Activated T-cell treated with anti-CD3 and anti-CD28 coated beads, Interleukin-2, amount 50 U/mL, for 1 hour (primary cell): ENCODE data around the gene SLC6A9.
A peak's percentile ranks its signal among the peaks of the same experiment; 100 is the strongest.

Source experiments
- DNase-seq: peaks from one replicate; pipeline ENCODE4 v3.0.0-alpha.2; 2020

Gene SLC6A9

GRCh38 chr1:43998000-43998378, 33.3 kb downstream of the SLC6A9 start:
- DNase-seq = no peak

- no peak for DNase-seq
These were observed 33.8 kb downstream of the SLC6A9 start for GRCh38 chr1:43997295-43997999.

- no peak for DNase-seq
These were observed 34.5 kb downstream of the SLC6A9 start for GRCh38 chr1:43996733-43997115.

- no peak for DNase-seq
These were observed 35.1 kb downstream of the SLC6A9 start for GRCh38 chr1:43995984-43996732.

GRCh38 chr1:43994794-43995790, 36.2 kb downstream of the SLC6A9 start:
- no peak for DNase-seq

- no peak for DNase-seq
These were observed 37.2 kb downstream of the SLC6A9 start for GRCh38 chr1:43994071-43994470.

GRCh38 chr1:43993206-43993914, 37.9 kb downstream of the SLC6A9 start:
- no peak for DNase-seq

GRCh38 chr1:43992232-43992995, 38.8 kb downstream of the SLC6A9 start:
- no peak for DNase-seq

GRCh38 chr1:43991476-43992231, 39.6 kb downstream of the SLC6A9 start, which contains the start of gene CCDC24:
CCDC24 (plus strand) TSS chr1:43991599; CDS start chr1:43991879, 280 bp downstream.
- DNase-seq = peak; percentile 79

GRCh38 chr1:43991200-43991475, 40.1 kb downstream of the SLC6A9 start:
- no peak for DNase-seq

GRCh38 chr1:43990271-43991199, 40.7 kb downstream of the SLC6A9 start:
- DNase-seq = no peak

GRCh38 chr1:43987159-43987902, 43.9 kb downstream of the SLC6A9 start:
- DNase-seq = no peak

GRCh38 chr1:43986712-43987111, 44.5 kb downstream of the SLC6A9 start:
- DNase-seq = no peak

GRCh38 chr1:43985984-43986595, 45.2 kb downstream of the SLC6A9 start:
- DNase-seq = no peak

- DNase-seq = no peak
These were observed 46.4 kb downstream of the SLC6A9 start for GRCh38 chr1:43984855-43985254.

- no peak for DNase-seq
These were observed 47.9 kb downstream of the SLC6A9 start for GRCh38 chr1:43983253-43983899.

- no peak for DNase-seq
These were observed 48.5 kb downstream of the SLC6A9 start for GRCh38 chr1:43982808-43983207.

GRCh38 chr1:43982241-43982640, 49.0 kb downstream of the SLC6A9 start:
- no peak for DNase-seq
